RWPE2 (cell line): ENCODE data around the gene RASGEF1C.

Experiments used
- ATAC-seq: fragments of 200-7000 bp; cut with Tn5 transposase; 3 replicates; pipeline ENCODE4 v1.9.1; 2021; ENCODE audit warnings: low read depth
- DNase-seq: peaks from one replicate; pipeline ENCODE4 v3.0.0-alpha.2; 2020; ENCODE audit warnings: low spot score
- H3K27ac ChIP-seq: fragments of 450-650 bp; 2 replicates; pipeline ENCODE4 v1.5.1; 2017; ENCODE audit warnings: mild to moderate bottlenecking; ENCODE audit not compliant: poor library complexity, severe bottlenecking
- H3K27me3 ChIP-seq: fragments of 250-450 bp; sonication (Bioruptor Pico); 2 replicates; pipeline ENCODE4 v1.5.1; 2021; ENCODE audit warnings: mild to moderate bottlenecking, moderate library complexity; ENCODE audit not compliant: insufficient read depth, poor library complexity, severe bottlenecking
- H3K36me3 ChIP-seq: fragments of 250-450 bp; sonication (Bioruptor Pico); 2 replicates; pipeline ENCODE4 v1.5.1; 2020; ENCODE audit warnings: low read depth, mild to moderate bottlenecking, moderate library complexity
- H3K4me1 ChIP-seq: fragments of 250-450 bp; sonication (Bioruptor Pico); 2 replicates; pipeline ENCODE4 v1.5.1; 2021; ENCODE audit warnings: mild to moderate bottlenecking, moderate library complexity; ENCODE audit not compliant: insufficient read depth, poor library complexity, severe bottlenecking
- H3K4me3 ChIP-seq: fragments of 250-450 bp; sonication (Bioruptor Pico); 2 replicates; pipeline ENCODE4 v1.5.1; 2021; ENCODE audit warnings: mild to moderate bottlenecking, moderate library complexity; ENCODE audit not compliant: severe bottlenecking
- H3K9me3 ChIP-seq: fragments of 250-450 bp; sonication (Bioruptor Pico); 2 replicates; pipeline ENCODE4 v1.5.1; 2021; ENCODE audit warnings: mild to moderate bottlenecking, moderate library complexity; ENCODE audit not compliant: severe bottlenecking
- CTCF ChIP-seq: fragments of 450-650 bp; IDR thresholded peaks from one replicate; pipeline ENCODE4 v1.5.1; 2017; ENCODE audit warnings: mild to moderate bottlenecking, moderate library complexity; ENCODE audit not compliant: poor library complexity, severe bottlenecking

The RASGEF1C gene

GRCh38 chr5:180135128-180135955, 73.7 kb downstream of the RASGEF1C start:
- Histone ChIP-seq H3K9me3 (no peaks in the 10 kb centered on the region), H3K27me3 (peaks cover 5% of the 10 kb centered on the region), H3K4me3 (no peak overlapping the region), H3K36me3 (no peaks in the 10 kb centered on the region), H3K4me1 (peaks cover 5% of the 10 kb centered on the region), H3K27ac (no peak overlapping the region)
- ATAC-seq = peak; percentile 83
- TF ChIP-seq CTCF = no peak
- DNase-seq = peak; percentile 76

- H3K9me3 ChIP-seq = no peaks in the 10 kb centered on the region
- no peaks in the 10 kb centered on the region for H3K36me3 ChIP-seq
- DNase-seq = no peak
- no peak overlapping the region for H3K27ac ChIP-seq
- TF ChIP-seq CTCF = no peak
- H3K4me3 ChIP-seq = no peak overlapping the region
- no peak for ATAC-seq
- H3K4me1 ChIP-seq = peaks cover 5% of the 10 kb centered on the region
- peaks cover 10% of the 10 kb centered on the region for H3K27me3 ChIP-seq
These were observed 75.0 kb downstream of the RASGEF1C start for GRCh38 chr5:180133971-180134508.

- ATAC-seq = no peak
- H3K4me1 ChIP-seq = peaks cover 5% of the 10 kb centered on the region
- DNase-seq = no peak
- no peaks in the 10 kb centered on the region for H3K9me3 ChIP-seq
- H3K36me3 ChIP-seq = no peaks in the 10 kb centered on the region
- peaks cover 10% of the 10 kb centered on the region for H3K27me3 ChIP-seq
- no peak for TF ChIP-seq CTCF
- no peak overlapping the region for H3K4me3 ChIP-seq
- H3K27ac ChIP-seq = no peak overlapping the region
These were observed 75.5 kb downstream of the RASGEF1C start for GRCh38 chr5:180133551-180133950.

GRCh38 chr5:180133060-180133459, 76.0 kb downstream of the RASGEF1C start:
- Histone ChIP-seq H3K9me3 (no peaks in the 10 kb centered on the region), H3K4me1 (peaks cover 5% of the 10 kb centered on the region), H3K27ac (no peak overlapping the region), H3K4me3 (no peak overlapping the region), H3K27me3 (peaks cover 10% of the 10 kb centered on the region), H3K36me3 (no peaks in the 10 kb centered on the region)
- DNase-seq (peak; percentile 60), ATAC-seq (no peak)
- no peak for TF ChIP-seq CTCF
